ENCODE data around the gene NADSYN1. TPM values are rescaled to one million over a fixed set of nuclear protein-coding genes. Genes with fewer than 3 reads are reported as not detected.

Gene NADSYN1
- total RNA-seq, 1 experiment from 2014 or later, result 45.1 TPM

DNA sequence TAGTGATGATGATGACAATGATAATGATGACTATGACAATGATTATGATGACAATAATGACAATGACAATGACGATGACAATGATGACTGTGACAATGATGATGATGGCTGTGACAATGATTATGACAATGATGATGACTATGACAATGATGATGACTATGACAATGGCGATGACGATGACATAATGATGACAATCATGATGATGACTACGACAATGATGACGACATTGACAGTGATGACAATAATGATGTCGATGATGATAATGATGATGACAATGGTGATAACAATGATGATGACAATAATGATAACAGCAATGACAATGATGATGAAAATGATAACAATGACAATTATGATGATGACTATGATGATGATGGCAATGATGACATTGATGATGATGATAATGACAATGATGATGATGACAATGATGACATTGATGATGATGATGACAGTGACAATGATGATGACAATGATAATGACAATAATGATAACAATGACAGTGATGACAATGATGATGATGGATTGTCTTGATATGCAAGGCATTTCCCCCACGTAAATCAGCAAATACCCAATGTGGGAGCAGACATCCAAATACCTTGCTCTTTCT is 42.5 kb upstream of the NADSYN1 start (continued):
- TF ChIP-seq HMGXB4 (CRISPR knock-in tag; IDR thresholded peaks at IDR 0.05), result no peak
- TF ChIP-seq NR1H2 (CRISPR knock-in tag; IDR thresholded peaks at IDR 0.05), result no peak
- TF ChIP-seq ERG (CRISPR knock-in tag; IDR thresholded peaks at IDR 0.05), result no peak
- TF ChIP-seq GTF2I (CRISPR knock-in tag; conservative IDR thresholded peaks at IDR 0.05), result no peak
- TF ChIP-seq ZNF263 (CRISPR knock-in tag; IDR thresholded peaks at IDR 0.05; ENCODE audit: low read depth), result no peak
- TF ChIP-seq, protein P1, sequence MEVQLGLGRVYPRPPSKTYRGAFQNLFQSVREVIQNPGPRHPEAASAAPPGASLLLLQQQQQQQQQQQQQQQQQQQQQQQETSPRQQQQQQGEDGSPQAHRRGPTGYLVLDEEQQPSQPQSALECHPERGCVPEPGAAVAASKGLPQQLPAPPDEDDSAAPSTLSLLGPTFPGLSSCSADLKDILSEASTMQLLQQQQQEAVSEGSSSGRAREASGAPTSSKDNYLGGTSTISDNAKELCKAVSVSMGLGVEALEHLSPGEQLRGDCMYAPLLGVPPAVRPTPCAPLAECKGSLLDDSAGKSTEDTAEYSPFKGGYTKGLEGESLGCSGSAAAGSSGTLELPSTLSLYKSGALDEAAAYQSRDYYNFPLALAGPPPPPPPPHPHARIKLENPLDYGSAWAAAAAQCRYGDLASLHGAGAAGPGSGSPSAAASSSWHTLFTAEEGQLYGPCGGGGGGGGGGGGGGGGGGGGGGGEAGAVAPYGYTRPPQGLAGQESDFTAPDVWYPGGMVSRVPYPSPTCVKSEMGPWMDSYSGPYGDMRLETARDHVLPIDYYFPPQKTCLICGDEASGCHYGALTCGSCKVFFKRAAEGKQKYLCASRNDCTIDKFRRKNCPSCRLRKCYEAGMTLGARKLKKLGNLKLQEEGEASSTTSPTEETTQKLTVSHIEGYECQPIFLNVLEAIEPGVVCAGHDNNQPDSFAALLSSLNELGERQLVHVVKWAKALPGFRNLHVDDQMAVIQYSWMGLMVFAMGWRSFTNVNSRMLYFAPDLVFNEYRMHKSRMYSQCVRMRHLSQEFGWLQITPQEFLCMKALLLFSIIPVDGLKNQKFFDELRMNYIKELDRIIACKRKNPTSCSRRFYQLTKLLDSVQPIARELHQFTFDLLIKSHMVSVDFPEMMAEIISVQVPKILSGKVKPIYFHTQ (CRISPR knock-in tag; IDR thresholded peaks at IDR 0.05), result no peak

- H3K36me3 Mint-ChIP-seq, result no peaks in the 10 kb centered on the region
- CTCF ChIA-PET, result no interaction called here
- POLR2A ChIA-PET, result no interaction called here
Observed at GRCh38 chr11:71414645-71415044, 38.4 kb upstream of the NADSYN1 start.

More at GRCh38 chr11:71414645-71415044, 38.4 kb upstream of the NADSYN1 start:
- peaks cover 6% of the 10 kb centered on the region for H3K27me3 Mint-ChIP-seq (ENCODE audit: low read depth)
- no peak overlapping the region for H3K4me3 Mint-ChIP-seq
- no peaks in the 10 kb centered on the region for H3K4me1 Mint-ChIP-seq
- TF ChIP-seq STAT6 (CRISPR knock-in tag; conservative IDR thresholded peaks at IDR 0.05; ENCODE audit: low read depth), result no peak
- TF ChIP-seq ZNF423 (CRISPR knock-in tag; IDR thresholded peaks at IDR 0.05), result no peak
- no peak for TF ChIP-seq SMAD3 (CRISPR knock-in tag; IDR thresholded peaks at IDR 0.05; ENCODE audit: borderline replicate concordance)
- no peak for TF ChIP-seq SP1 (CRISPR knock-in tag; conservative IDR thresholded peaks at IDR 0.05)
- TF ChIP-seq, protein P2, sequence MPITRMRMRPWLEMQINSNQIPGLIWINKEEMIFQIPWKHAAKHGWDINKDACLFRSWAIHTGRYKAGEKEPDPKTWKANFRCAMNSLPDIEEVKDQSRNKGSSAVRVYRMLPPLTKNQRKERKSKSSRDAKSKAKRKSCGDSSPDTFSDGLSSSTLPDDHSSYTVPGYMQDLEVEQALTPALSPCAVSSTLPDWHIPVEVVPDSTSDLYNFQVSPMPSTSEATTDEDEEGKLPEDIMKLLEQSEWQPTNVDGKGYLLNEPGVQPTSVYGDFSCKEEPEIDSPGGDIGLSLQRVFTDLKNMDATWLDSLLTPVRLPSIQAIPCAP (CRISPR knock-in tag; IDR thresholded peaks at IDR 0.05), result no peak
- no peak for TF ChIP-seq NFYB (CRISPR knock-in tag; conservative IDR thresholded peaks at IDR 0.05; ENCODE audit: low read depth)
- TF ChIP-seq ZNF317 (CRISPR knock-in tag; IDR thresholded peaks at IDR 0.05; ENCODE audit: borderline replicate concordance, low read depth), result no peak
- TF ChIP-seq CBFB (CRISPR knock-in tag; IDR thresholded peaks at IDR 0.05; ENCODE audit: low read depth), result no peak
- TF ChIP-seq ZNF396 (CRISPR knock-in tag; IDR thresholded peaks at IDR 0.05; ENCODE audit: borderline replicate concordance), result no peak
- no peak for TF ChIP-seq ZNF281 (CRISPR knock-in tag; IDR thresholded peaks at IDR 0.05)
- H3K9me3 Mint-ChIP-seq, result peaks cover 21% of the 10 kb centered on the region
- ATAC-seq, result no peak
- H3K27ac Mint-ChIP-seq, result no peak overlapping the region
- DNase-seq (ENCODE audit: low spot score), result no peak

Data from WTC11 (cell line).